HG03045 (cell line): ENCODE data around the gene OR4F6.

Source experiments
- ATAC-seq: cut with Tn5 transposase; IDR thresholded peaks from one replicate; pipeline ENCODE4 v1.9.1; 2021; ENCODE audit warnings: mild to moderate bottlenecking, moderate library complexity; ENCODE audit not compliant: unreplicated experiment

OR4F6 gene

GRCh38 chr15:101804375-101804774, 1.1 kb downstream of the OR4F6 start:
- ATAC-seq: no peak

GRCh38 chr15:101804941-101805340, 1.6 kb downstream of the OR4F6 start:
- no peak for ATAC-seq

GRCh38 chr15:101805605-101806345, 2.5 kb downstream of the OR4F6 start:
- no peak for ATAC-seq

GRCh38 chr15:101807345-101807945, 4.1 kb downstream of the OR4F6 start:
- no peak for ATAC-seq

- ATAC-seq: no peak
Measured at GRCh38 chr15:101808201-101808600, 4.9 kb downstream of the OR4F6 start.

DNA sequence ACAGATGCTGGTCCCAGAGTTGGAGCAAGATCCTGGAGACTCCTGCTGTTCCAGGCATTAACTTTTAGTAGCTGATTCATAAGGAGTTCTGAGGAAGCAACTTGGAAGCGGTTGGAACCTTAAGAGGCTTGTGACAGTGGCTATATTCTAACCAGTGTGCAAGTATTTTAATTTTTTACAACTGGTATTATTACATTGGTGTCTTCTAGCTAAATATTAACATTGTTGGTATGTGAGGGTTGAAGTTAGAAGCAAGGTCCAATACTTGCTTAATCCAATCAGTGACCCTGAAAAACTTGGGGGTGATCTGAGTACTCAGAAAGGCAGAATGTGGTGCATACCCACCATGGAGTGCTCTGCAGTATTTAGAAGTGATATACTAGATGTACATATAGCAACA, 7.1 kb downstream of the OR4F6 start:
- ATAC-seq: no peak

DNA sequence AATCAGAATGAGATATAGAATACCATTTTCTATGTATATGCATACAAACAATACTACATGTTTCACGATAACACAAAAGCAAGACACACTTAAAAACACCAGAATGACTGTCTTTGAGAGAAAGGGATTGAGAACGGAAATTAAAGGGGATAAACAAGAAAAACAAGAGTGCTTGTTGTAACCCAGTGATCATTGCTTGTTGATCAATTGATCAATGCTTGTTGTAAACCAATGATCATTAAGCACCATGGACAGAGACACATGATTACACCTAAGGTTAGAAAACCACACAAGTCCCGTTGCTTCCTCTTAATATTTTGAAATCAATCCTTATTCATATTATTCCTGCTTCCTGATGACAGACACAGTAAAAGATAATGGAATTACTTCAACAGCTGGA, 7.6 kb downstream of the OR4F6 start:
- no peak for ATAC-seq

DNA sequence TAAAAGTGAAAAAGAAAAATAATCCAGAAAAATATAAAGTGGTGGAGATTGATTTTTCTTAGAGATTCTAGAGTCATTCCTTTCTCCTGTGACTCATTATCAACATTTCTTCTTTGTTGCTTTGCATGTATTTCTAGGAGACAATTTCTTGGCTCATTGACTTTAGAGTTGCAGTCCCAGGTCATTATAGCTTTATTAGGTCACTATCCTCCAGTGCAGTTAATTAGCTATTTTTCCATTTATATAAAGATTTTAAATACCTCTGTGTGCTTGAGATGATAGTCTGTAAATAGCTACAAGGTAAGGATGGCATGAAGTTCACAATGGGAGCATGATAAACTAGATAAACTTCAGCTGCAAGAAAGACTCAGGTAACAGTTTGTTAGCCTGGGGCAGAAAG, 8.6 kb downstream of the OR4F6 start, which contains the start of gene OR4F15:
OR4F15 (plus strand) TSS at position 301 of the 400 bp plus-strand sequence. CDS start 5,985 bp downstream, outside the sequence.
- no peak for ATAC-seq

GRCh38 chr15:101813803-101814534, 10.7 kb downstream of the OR4F6 start:
- no peak for ATAC-seq

DNA sequence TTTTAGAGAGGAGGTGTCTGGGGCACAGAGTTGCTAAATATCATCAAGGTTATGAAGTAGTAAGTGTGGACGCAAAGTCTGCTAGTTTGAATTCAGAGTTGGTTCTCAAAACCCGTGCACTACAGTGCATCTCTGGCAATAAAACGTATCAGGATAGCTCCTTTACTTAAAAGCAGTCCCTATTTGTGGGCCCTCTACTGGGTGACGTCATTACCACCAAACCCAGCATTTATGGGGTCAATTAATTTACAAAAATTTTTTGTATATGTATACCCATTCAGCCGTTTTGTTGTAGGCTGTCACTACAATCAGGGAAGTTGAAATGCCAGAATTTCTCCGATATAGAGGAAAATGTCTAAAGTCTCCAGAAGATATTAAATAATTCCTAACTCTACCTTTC, 17.5 kb downstream of the OR4F6 start:
- ATAC-seq: no peak

- ATAC-seq: no peak
Measured at GRCh38 chr15:101827257-101827656, 23.9 kb downstream of the OR4F6 start.

DNA sequence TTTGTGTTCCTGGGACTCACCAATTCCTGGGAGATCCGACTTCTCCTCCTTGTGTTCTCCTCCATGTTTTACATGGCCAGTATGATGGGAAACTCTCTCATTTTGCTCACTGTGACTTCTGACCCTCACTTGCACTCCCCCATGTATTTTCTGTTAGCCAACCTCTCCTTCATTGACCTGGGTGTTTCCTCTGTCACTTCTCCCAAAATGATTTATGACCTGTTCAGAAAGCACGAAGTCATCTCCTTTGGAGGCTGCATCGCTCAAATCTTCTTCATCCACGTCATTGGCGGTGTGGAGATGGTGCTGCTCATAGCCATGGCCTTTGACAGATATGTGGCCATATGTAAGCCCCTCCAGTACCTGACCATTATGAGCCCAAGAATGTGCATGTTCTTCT, 25.5 kb downstream of the OR4F6 start:
- ATAC-seq: no peak

DNA sequence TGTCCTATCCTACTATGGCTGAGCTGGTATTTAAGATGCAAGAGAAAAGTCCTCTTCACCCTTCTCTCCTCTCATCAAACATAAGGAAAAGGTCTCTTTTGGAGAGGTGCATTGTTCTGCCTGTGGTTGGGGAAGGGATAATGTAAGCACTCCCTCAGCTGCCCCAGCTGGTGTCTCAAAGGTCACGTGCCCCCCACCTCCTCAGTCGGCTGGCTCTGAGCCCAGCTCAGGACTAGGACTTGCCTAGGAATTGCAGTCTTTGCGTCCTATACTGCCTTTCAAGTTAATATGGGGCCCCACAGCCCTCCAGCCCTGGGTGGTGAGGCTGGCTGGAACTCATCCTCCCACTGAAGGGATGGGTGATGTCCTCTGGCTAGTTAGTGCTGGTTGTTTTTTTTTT, 38.3 kb downstream of the OR4F6 start:
- no peak for ATAC-seq

GRCh38 chr15:101844916-101845315, 41.6 kb downstream of the OR4F6 start:
- ATAC-seq: no peak

DNA sequence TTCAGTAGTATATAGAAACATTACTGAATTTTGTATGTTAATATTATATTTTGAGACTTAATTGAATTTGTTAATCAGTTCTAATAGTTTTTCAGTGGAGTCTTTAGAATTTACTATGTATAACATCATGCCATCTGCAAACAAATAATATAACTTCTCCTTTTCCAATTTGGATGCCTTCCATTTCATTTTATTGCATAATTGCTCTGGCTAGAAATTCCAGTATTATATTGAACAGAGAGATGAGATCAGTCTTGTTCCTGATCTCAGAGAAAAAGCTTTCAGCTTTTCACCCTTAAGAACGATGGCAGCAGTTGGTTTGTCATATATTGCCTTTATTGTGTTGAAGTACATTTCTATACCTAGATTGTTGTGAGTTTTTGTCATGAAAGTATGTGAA, 49.0 kb downstream of the OR4F6 start:
- ATAC-seq: no peak
